ENCODE data around the gene CMTM7. TPM values are rescaled to one million over a fixed set of nuclear protein-coding genes. Genes with fewer than 3 reads are reported as not detected.
"Not testable (repeated sequence)": the region's sequence is repeated elsewhere in the genome, so short reads cannot be mapped to it uniquely, and the experiment has no call there.

CMTM7 gene
- total RNA-seq, 1 donor from 2014 or later: 2.9 TPM

GRCh38 chr3:32383136-32383711 lies 8.4 kb upstream of the CMTM7 start:
- TF ChIP-seq CTCF (IDR thresholded peaks at IDR 0.05; ENCODE audit: borderline replicate concordance): no peak
- no peak for DNase-seq
- H3K4me1 ChIP-seq: peaks cover 4% of the 10 kb centered on the region
- no peaks in the 10 kb centered on the region for H3K9me3 ChIP-seq (replicated peaks)
- H3K27ac ChIP-seq (replicated peaks): no peak overlapping the region
- no peak overlapping the region for H3K4me3 ChIP-seq
- no peaks in the 10 kb centered on the region for H3K36me3 ChIP-seq
- peaks cover 5% of the 10 kb centered on the region for H3K27me3 ChIP-seq (ENCODE audit: low read depth)
- intact Hi-C loops (cut with micrococcal nuclease): no loop called here

GRCh38 chr3:32384938-32385337 lies 6.7 kb upstream of the CMTM7 start:
- Histone ChIP-seq H3K36me3 (no peaks in the 10 kb centered on the region), H3K4me1 (peaks cover 4% of the 10 kb centered on the region), H3K27ac (replicated peaks) (no peak overlapping the region), H3K9me3 (replicated peaks) (no peaks in the 10 kb centered on the region), H3K4me3 (no peak overlapping the region), H3K27me3 (ENCODE audit: low read depth) (peaks cover 5% of the 10 kb centered on the region)
- intact Hi-C loops (cut with micrococcal nuclease): no loop called here
- no peak for TF ChIP-seq CTCF (IDR thresholded peaks at IDR 0.05; ENCODE audit: borderline replicate concordance)
- no peak for DNase-seq

DNA sequence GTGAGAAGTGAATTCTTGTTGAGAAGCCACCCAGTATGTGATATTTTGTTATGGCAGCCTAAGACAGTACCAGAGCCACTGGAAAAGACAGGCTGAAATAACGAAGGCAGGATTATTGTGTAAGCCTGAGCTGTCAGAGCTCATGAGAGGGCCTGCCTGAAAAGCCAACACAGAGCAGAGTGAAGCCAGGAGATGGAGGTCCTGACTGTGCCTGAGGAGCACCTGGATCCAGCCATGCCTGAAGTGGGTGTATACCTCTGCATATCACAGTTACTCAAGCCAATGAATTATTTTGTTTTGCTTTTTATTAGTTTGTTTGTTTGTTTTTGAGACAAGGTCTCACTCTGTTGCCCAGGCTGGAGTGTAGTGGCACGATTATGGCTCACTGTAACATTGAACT lies 4.1 kb upstream of the CMTM7 start:
- no peaks in the 10 kb centered on the region for H3K9me3 ChIP-seq (replicated peaks)
- intact Hi-C loops (cut with micrococcal nuclease): no loop called here
- H3K4me1 ChIP-seq: peaks cover 21% of the 10 kb centered on the region
- DNase-seq: no peak
- peaks cover 5% of the 10 kb centered on the region for H3K27me3 ChIP-seq (ENCODE audit: low read depth)
- no peak overlapping the region for H3K4me3 ChIP-seq
- TF ChIP-seq CTCF (IDR thresholded peaks at IDR 0.05; ENCODE audit: borderline replicate concordance): no peak
- H3K27ac ChIP-seq (replicated peaks): no peak overlapping the region
- H3K36me3 ChIP-seq: no peaks in the 10 kb centered on the region

- H3K36me3 ChIP-seq; H3K27me3 ChIP-seq (ENCODE audit: low read depth); intact Hi-C loops (cut with micrococcal nuclease); H3K4me3 ChIP-seq; DNase-seq; H3K27ac ChIP-seq (replicated peaks); H3K9me3 ChIP-seq (replicated peaks): not testable (repeated sequence)
- H3K4me1 ChIP-seq: peaks cover 24% of the 10 kb centered on the region
These were observed 2.1 kb upstream of the CMTM7 start for GRCh38 chr3:32389577-32389976.

- H3K9me3 ChIP-seq (replicated peaks): no peaks in the 10 kb centered on the region
- H3K27ac ChIP-seq (replicated peaks): peak overlapping the region; percentile 90
- peak overlapping the region; percentile 88 for H3K4me3 ChIP-seq
- H3K4me1 ChIP-seq: peaks cover 20% of the 10 kb centered on the region
- no peak for TF ChIP-seq CTCF (IDR thresholded peaks at IDR 0.05; ENCODE audit: borderline replicate concordance)
- peak; percentile 41 for DNase-seq
- intact Hi-C loops (cut with micrococcal nuclease): loop anchor here (10.0 kb wide), 1 partner anchor 98 kb away; no protein-coding TSS in a partner anchor
- H3K36me3 ChIP-seq: no peaks in the 10 kb centered on the region
- no peaks in the 10 kb centered on the region for H3K27me3 ChIP-seq (ENCODE audit: low read depth)
These were observed 1.1 kb downstream of the CMTM7 start for GRCh38 chr3:32392536-32393302.

DNA sequence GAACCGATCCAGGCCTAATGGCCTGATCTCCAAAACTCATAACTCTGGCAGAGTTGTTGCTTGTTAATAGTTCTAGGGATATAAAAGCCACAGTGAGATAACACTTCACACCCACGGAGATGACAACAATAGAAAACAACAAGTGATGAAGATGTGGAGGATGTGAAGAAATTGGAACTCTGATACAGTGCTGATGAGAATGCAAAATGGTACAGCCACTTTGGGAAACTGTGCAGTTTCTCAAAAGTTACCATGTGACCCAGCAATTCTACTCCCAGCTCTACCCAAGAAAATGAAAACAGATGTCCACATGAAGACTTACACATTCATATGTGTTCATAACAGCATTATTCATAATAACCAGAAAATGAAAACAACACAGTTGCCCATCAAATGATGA lies 3.8 kb downstream of the CMTM7 start:
- peaks cover 38% of the 10 kb centered on the region for H3K4me1 ChIP-seq
- H3K27me3 ChIP-seq (ENCODE audit: low read depth): no peaks in the 10 kb centered on the region
- no peak overlapping the region for H3K4me3 ChIP-seq
- H3K9me3 ChIP-seq (replicated peaks): no peaks in the 10 kb centered on the region
- no peaks in the 10 kb centered on the region for H3K36me3 ChIP-seq
- H3K27ac ChIP-seq (replicated peaks): no peak overlapping the region
- DNase-seq: no peak
- no peak for TF ChIP-seq CTCF (IDR thresholded peaks at IDR 0.05; ENCODE audit: borderline replicate concordance)
- intact Hi-C loops (cut with micrococcal nuclease): loop anchor here (10.0 kb wide), 1 partner anchor 101 kb away; no protein-coding TSS in a partner anchor

Measured in left ventricle myocardium inferior (tissue), 1 donor.